Hematopoietic multipotent progenitor cell (in vitro differentiated cells): ENCODE measurements around the gene OR5AU1. TPM values are rescaled to one million over a fixed set of nuclear protein-coding genes. Genes with fewer than 3 reads are reported as not detected.

Source experiments
- DNase-seq, 3 donors: peaks; one replicate each; pipeline ENCODE4 v3.0.0-alpha.2; 2011 to 2015; ENCODE audit warnings: low read depth in 2 of 3, low spot score in 2 of 3
- small RNA-seq: library from RNA; depleted of rRNA; stranded (forward); fragments of <200 nt; gene quantifications from one replicate; pipeline ENCODE3, GENCODE V24; 2012
- total RNA-seq: library from RNA; depleted of rRNA; stranded (reverse); fragments of >200 nt; gene quantifications from one replicate; pipeline ENCODE4 v1.2.3, GENCODE V29; 2012

Gene OR5AU1
- total RNA-seq, 1 donor, result under 0.01 TPM

DNA sequence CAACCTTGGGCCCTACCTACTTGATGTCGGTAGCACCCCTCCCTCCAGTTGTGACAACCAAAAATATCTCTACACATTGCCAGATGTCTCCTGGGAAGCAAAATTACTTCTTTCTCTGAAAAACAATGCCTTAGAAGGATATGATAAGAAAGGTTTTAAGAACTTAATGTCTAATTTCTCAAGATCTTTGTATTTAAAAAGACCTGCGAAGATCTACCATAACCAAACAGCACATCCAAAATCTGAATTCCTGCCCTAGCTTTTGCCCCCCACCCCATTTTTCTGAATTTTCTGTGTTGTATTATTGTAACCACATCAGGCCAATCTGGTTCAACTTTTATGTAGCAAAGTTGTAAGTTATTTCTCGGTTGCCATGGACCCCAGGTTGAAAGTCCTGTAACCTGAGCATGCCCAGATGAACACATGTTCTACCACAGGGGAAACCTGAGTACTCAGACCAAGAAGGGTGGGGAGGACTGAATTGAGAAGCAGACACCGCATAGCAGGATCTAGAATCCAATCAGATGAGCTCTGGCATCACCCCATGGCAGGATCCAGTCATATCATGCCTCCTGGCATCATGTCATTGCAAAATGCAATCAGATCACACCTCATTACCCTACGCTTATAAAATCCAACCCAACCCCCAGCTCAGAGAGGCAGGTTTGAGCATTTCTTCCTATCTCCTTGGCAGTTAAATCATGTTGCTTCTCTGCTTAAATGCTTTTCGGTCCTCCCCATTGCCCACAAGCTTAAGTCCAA, 46.3 kb downstream of the OR5AU1 start:
- no peak for DNase-seq

DNA sequence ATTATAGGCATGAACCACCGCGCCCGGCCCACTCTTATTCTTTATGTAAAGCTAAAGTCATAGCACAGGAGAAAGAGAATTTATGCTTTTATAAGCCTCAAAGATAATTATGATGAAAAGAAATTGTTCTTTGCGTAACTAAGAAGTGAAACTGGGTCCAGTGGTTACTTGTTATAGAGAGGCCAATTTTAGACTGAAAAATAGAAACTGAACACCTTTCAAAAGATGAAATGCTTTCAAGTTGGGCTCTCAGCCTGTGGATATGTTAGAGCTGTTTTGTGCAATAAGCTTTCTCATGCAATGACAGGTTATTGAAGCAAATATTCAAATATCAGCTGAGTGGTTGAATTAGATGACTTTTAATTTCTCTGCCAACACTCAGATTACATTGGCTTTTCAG, 47.1 kb downstream of the OR5AU1 start:
- DNase-seq, result no peak

DNA sequence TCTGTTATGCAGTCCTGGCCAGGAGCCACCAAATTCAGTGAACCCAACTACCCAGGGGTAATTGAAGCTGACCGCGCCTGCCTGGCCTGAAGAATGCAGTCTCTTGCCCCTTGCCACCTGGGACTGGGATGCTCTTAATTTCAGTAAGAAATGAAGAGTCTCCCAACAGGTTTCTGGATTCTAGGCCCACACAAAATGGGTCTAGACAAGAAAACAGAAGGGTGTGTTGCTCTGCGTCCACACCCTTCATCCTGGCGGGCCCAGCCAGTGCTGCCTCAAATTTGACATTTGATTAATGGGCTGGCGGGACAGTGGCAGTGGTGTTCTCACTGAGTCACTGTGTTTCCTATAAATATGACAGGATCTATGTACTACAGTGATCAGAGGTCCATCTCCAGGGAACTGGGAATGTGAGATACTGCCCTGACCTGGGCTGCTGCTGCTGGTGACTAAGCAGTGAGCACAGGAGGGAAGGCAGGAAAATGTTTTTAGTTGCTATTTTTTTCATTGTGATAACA, 48.5 kb downstream of the OR5AU1 start:
- no peak for DNase-seq

DNA sequence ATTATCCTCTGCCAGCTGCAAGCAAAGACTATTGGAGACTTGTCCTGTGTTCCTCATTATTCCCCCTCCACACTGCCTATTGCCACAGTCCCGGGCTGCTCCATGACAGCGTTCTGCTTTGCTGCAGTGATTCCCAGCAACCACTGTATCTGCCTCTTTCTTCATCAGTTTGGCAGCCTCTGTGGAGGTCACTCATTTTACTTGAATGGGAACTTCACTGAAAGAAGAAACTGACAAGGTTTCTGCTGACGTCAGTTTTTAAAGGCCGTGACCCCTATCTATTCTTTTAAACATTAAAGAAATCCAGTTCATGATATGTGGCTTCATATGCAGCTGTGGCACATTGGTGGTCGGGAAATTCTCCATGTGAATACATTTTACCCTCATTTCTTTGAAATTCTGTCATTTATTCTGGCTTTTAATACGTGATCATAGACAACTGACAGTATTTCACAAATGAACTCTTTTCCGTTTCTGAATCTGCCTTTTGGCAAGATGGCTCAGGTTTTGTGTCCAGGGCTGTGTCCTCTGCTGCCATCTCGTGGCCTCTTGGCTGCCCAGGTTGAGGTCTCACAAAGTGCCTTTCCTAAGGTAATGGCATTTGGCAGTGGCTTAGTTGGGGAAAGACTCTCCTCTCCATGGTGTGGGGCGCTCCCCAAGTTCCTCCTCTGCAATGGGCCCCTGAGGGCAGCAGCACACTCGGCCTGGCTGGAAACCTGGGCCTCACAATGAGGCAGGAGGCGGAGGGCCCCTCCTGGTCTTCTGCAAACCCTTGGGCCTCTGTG, 49.2 kb downstream of the OR5AU1 start:
- peak; percentile 55 to 82 (median 78) for DNase-seq

DNA sequence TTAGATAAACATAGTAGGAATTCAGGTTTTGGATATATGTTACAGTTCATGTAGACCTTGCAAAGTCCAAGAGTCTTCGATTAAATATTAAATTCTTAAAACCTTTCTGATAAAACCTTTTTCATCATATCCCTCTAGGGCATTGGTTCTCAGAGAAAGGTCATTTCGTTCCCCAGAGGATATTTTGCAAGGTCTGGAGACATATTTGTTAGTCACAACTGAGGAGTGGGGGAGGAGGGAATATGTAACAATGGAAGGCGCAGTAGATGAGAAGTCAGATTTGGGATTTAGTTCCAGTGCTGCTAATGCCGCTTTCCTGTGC, 49.7 kb downstream of the OR5AU1 start:
- DNase-seq, result no peak

DNA sequence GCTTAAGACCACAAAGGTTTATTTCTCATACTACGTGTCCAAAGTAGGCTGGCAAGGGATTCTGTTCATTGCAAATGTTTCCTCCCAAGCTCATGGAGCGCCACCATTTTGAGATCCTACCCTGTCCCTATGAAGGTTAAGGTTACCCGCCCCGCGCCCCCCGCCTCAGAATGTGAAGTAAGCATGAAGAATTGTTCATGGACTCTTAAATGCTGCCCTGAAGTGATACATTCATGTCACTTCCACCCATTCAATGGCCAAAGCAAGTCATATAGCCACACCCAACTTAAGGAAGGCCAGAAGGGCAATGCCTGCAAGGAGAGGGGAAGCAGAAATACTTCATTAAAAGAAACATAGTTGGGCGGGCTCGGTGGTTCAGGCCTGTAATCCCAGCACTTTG, 50.8 kb downstream of the OR5AU1 start:
- no peak for DNase-seq

Small RNA genes lying within 50 kb of the gene (small RNA-seq; reads per million reads assigned to genes)
- not detected for gene RNU6-252P

Other genes starting within 250 kb of the OR5AU1 start
- gene RNASE2, start 200.6 kb downstream of the OR5AU1 start, total RNA-seq, result 11.6 TPM
- 58.4 TPM for gene METTL17, start 166.1 kb downstream of the OR5AU1 start, total RNA-seq
- not detected for gene SLC39A2, start 156.8 kb downstream of the OR5AU1 start, total RNA-seq
- gene NDRG2, start 131.0 kb downstream of the OR5AU1 start, total RNA-seq, result 21.8 TPM
- gene TPPP2, start 125.8 kb downstream of the OR5AU1 start, total RNA-seq, result not detected
- not detected for gene RNASE13, start 121.3 kb downstream of the OR5AU1 start, total RNA-seq
- not detected for gene RNASE7, start 113.7 kb downstream of the OR5AU1 start, total RNA-seq
- not detected for gene RNASE8, start 98.2 kb downstream of the OR5AU1 start, total RNA-seq
- 35.5 TPM for gene ARHGEF40, start 85.8 kb downstream of the OR5AU1 start, total RNA-seq
- 31.2 TPM for gene ZNF219, start 57.4 kb downstream of the OR5AU1 start, total RNA-seq
- gene TMEM253, start 55.0 kb downstream of the OR5AU1 start, total RNA-seq, result not detected
- 273 TPM for gene HNRNPC, start 113.4 kb upstream of the OR5AU1 start, total RNA-seq
- gene RPGRIP1, start 124.0 kb upstream of the OR5AU1 start, total RNA-seq, result under 0.01 TPM
- gene SUPT16H, start 228.0 kb upstream of the OR5AU1 start, total RNA-seq, result 50.4 TPM